Gastrocnemius medialis (tissue), 4 donors: Measurements from ENCODE around the gene KCNIP3. TPM values are rescaled to one million over a fixed set of nuclear protein-coding genes. Genes with fewer than 3 reads are reported as not detected.

Source experiments
- ATAC-seq, 2 donors: fragments of 150-250 bp; one replicate each; pipeline ENCODE4 v1.9.1; 2016
- DNase-seq, 2 donors: peaks; one replicate each; pipeline ENCODE4 v3.0.0-alpha.2; 2019
- H3K27ac ChIP-seq, 4 donors: fragments of 200-600 bp; sonication (generic); 1 replicate in 1 of 4; 2 replicates in 3 of 4; pipeline ENCODE4 v1.5.1; 2016 to 2018; ENCODE audit warnings: mild to moderate bottlenecking in 2 of 4, moderate library complexity in 1 of 4
- H3K27me3 ChIP-seq, 3 donors: fragments of 200-600 bp; sonication (generic) in 2 of 3; 1 replicate in 1 of 3; 2 replicates in 2 of 3; pipeline versions ENCODE4 v1.5.1 to v1.6.0; 2016 to 2019; ENCODE audit warnings: mild to moderate bottlenecking in 1 of 3, moderate library complexity in 1 of 3
- H3K36me3 ChIP-seq, 2 donors: fragments of 200-600 bp; sonication (generic) in 1 of 2; one replicate each; pipeline ENCODE4 v1.5.1; 2017 to 2018
- H3K4me1 ChIP-seq, 2 donors: fragments of 200-600 bp; sonication (generic) in 1 of 2; one replicate each; pipeline ENCODE4 v1.5.1; 2016 to 2017; ENCODE audit warnings: mild to moderate bottlenecking in 2 of 2
- H3K4me3 ChIP-seq, 4 donors: fragments of 200-600 bp; sonication (generic) in 3 of 4; 1 replicate in 1 of 4; 2 replicates in 3 of 4; pipeline ENCODE4 v1.5.1; 2016 to 2019; ENCODE audit warnings: mild to moderate bottlenecking in 2 of 4
- H3K9me3 ChIP-seq, 3 donors: fragments of 200-600 bp; sonication (generic) in 2 of 3; 1 replicate in 1 of 3; 2 replicates in 2 of 3; pipeline ENCODE4 v1.5.1; 2016 to 2019
- POLR2A ChIP-seq, 2 donors: fragments of 450-650 bp; IDR thresholded peaks; one replicate each; pipeline ENCODE4 v1.6.1; 2017; ENCODE audit warnings: antibody characterized with exemption in 2 of 2, mild to moderate bottlenecking in 2 of 2, moderate library complexity in 2 of 2
- in situ Hi-C, 4 donors: fragments of 200-750 bp; cut with MboI; loops; one replicate each; pipeline versions ENCODE4 v1.15.0 to v1.8.0; 2017; ENCODE audit warnings: low sequenced_read_pairs in 4 of 4
- intact Hi-C: fragments of 100-400 bp; cut with DNase I; formaldehyde crosslinking; loops from one replicate; pipeline ENCODE4 v1.15.1; 2023; ENCODE audit warnings: low total_unique reads
- total RNA-seq, 4 donors: library from RNA; depleted of rRNA; stranded (reverse); fragments of >200 nt; gene quantifications; one replicate each; pipeline versions ENCODE4 v1.1.0 to v1.2.3, GENCODE V29; 2016
- TF ChIP-seq, protein P1 (sequence below), 5 experiments: fragments of 450-650 bp in 3 of 5; fragments of 200-600 bp in 2 of 5; sonication (generic) in 2 of 5; IDR thresholded peaks in 4 of 5; conservative IDR thresholded peaks in 1 of 5; 1 replicate in 4 of 5; 2 replicates in 1 of 5; pipeline ENCODE4 v1.5.1; 2016 to 2019; ENCODE audit warnings: antibody characterized with exemption in 5 of 5, mild to moderate bottlenecking in 3 of 5, moderate library complexity in 3 of 5

Gene KCNIP3
- total RNA-seq, 4 donors from 2014 or later = 0.55 to 2.9 (median 1.0) TPM

DNA sequence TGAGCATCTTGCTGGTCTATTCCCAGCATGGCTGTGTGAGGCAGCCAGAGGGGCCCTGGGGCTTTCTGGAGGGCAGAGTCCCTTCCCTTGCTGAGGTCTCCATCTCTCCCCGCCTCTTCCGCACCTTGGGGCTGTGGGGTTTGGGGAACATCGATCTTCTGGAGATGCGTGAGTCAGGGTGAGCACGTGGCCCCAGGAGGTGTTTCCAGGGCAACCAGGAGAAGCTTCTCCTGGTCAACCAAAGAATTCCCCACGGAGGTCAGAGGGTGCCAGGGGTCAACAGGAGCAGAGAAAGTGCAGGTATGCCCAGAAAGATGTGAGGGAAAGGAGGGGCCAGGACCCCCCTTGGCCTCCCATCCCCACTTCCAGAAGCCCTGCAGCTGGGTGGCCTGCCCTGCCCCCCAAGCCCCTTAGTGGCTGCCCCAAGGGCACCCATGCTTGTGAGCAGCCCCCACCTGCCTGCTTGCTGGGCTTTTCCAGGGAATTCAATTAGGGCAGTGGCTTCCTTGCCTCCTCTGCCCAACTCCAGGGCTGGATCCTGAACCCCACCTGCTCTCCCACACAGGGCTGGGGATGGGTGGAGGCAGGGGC is 25.7 kb upstream of the KCNIP3 start:
- intact Hi-C loops (no loop called here), in situ Hi-C loops (no loop called here)
- no peak for ATAC-seq
- Histone ChIP-seq H3K4me3 (no peak overlapping the region), H3K4me1 (no peaks in the 10 kb centered on the region), H3K9me3 (no peaks in the 10 kb centered on the region), H3K36me3 (no peaks in the 10 kb centered on the region), H3K27ac (no peak overlapping the region), H3K27me3 (no peaks in the 10 kb centered on the region)
- no peak for DNase-seq
- TF ChIP-seq, protein P1, sequence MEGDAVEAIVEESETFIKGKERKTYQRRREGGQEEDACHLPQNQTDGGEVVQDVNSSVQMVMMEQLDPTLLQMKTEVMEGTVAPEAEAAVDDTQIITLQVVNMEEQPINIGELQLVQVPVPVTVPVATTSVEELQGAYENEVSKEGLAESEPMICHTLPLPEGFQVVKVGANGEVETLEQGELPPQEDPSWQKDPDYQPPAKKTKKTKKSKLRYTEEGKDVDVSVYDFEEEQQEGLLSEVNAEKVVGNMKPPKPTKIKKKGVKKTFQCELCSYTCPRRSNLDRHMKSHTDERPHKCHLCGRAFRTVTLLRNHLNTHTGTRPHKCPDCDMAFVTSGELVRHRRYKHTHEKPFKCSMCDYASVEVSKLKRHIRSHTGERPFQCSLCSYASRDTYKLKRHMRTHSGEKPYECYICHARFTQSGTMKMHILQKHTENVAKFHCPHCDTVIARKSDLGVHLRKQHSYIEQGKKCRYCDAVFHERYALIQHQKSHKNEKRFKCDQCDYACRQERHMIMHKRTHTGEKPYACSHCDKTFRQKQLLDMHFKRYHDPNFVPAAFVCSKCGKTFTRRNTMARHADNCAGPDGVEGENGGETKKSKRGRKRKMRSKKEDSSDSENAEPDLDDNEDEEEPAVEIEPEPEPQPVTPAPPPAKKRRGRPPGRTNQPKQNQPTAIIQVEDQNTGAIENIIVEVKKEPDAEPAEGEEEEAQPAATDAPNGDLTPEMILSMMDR (IDR thresholded peaks at IDR 0.05 in 4 of 5, conservative IDR thresholded peaks at IDR 0.05 in 1 of 5) = no peak
- no peak for TF ChIP-seq POLR2A (IDR thresholded peaks at IDR 0.05)

DNA sequence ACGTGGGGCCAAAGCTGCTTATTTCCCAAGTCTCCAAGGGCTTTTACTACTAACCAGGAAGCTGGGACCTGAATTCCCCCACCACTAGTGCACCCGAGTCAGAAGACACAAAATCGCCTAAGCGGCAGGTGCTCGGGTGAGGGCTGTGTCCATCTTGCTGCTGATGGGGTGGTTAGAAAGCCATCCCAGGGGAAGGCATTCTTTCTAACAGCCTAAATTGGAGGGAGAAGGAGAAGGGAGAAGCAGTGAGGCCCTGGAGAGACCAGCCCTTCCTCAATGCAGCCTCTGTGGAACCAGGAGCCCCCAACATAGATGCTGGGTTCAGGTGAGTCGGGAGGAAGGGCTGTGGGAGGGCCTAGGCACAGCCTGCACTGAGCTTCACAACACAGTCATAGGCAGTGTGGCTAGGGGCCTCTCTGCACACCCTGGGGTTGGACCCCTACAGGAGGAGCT is 24.8 kb upstream of the KCNIP3 start:
- no peak overlapping the region for H3K27ac ChIP-seq
- TF ChIP-seq, protein P1 (IDR thresholded peaks at IDR 0.05 in 4 of 5, conservative IDR thresholded peaks at IDR 0.05 in 1 of 5) = no peak
- TF ChIP-seq POLR2A (IDR thresholded peaks at IDR 0.05) = no peak
- no peak overlapping the region for H3K4me3 ChIP-seq
- H3K4me1 ChIP-seq = no peaks in the 10 kb centered on the region
- H3K27me3 ChIP-seq = no peaks in the 10 kb centered on the region
- H3K36me3 ChIP-seq = no peaks in the 10 kb centered on the region
- no peaks in the 10 kb centered on the region for H3K9me3 ChIP-seq
- no peak for DNase-seq
- intact Hi-C loops = no loop called here
- ATAC-seq = no peak
- in situ Hi-C loops = no loop called here

DNA sequence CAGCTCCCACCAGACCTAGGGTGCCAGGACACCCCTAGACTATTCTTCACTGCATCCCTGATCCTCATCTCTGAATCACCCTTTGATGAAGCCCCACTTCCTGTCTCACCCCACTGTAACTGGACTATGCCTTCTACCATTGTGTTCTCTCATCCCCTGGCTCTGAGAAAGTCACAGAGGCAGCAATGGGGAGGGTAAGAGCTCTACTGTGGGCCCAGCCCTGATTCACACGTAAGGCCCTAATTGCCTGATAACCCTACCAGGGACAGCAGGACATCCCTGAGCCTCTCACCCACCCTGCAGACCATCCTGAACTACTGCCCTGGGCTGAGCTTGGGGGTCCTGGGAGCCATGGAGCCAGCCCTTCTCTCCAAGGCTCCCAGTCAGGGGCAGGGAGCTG is 24.4 kb upstream of the KCNIP3 start:
- H3K4me3 ChIP-seq = no peak overlapping the region
- H3K36me3 ChIP-seq = no peaks in the 10 kb centered on the region
- no peaks in the 10 kb centered on the region for H3K27me3 ChIP-seq
- no peak overlapping the region for H3K27ac ChIP-seq
- DNase-seq = no peak
- no peaks in the 10 kb centered on the region for H3K9me3 ChIP-seq
- no peak for ATAC-seq
- in situ Hi-C loops (no loop called here), intact Hi-C loops (no loop called here)
- no peak for TF ChIP-seq POLR2A (IDR thresholded peaks at IDR 0.05)
- TF ChIP-seq, protein P1 (IDR thresholded peaks at IDR 0.05 in 4 of 5, conservative IDR thresholded peaks at IDR 0.05 in 1 of 5) = no peak
- no peaks in the 10 kb centered on the region for H3K4me1 ChIP-seq

DNA sequence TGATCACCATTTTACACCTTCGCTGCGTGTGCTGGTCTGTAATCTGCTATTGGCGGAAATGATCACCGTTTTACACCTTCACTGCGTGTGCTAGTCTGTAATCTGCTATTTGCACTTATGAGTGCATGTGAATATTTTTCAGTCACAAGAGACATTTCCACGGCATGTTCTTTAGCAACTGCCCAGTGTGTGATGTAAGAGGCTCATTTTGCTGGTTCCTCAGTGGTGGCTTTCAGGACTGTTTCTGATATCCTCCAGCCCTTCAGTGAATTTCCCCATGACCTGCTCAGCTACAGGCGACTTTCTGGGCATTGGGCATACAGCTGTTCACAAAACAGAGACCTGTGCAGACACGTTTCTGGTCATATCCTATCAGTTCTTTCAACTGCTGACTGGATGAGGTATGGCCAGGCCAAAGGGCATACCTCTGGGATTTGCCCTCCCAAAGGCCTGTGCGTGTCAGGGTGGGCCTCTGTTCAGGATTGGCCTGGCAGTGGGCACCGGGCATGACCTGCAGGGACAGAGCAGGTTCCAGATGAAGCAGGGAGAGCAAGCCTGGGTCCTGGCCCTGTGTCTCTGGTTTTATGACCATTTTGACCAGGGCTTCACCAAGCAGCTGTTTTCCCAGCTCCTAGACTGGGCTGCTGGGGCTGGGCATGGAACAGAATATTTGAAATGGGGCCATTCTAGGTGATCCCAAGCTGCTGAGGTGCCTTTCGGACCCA is 23.4 kb upstream of the KCNIP3 start:
- no peak overlapping the region for H3K27ac ChIP-seq
- DNase-seq = no peak
- ATAC-seq = no peak
- in situ Hi-C loops = no loop called here
- no peaks in the 10 kb centered on the region for H3K36me3 ChIP-seq
- TF ChIP-seq, protein P1 (IDR thresholded peaks at IDR 0.05 in 4 of 5, conservative IDR thresholded peaks at IDR 0.05 in 1 of 5) = no peak
- TF ChIP-seq POLR2A (IDR thresholded peaks at IDR 0.05) = no peak
- intact Hi-C loops = no loop called here
- H3K9me3 ChIP-seq = no peaks in the 10 kb centered on the region
- H3K27me3 ChIP-seq = no peaks in the 10 kb centered on the region
- no peaks in the 10 kb centered on the region for H3K4me1 ChIP-seq
- no peak overlapping the region for H3K4me3 ChIP-seq
